ENCODE data around the gene NKX1-1. TPM values are rescaled to one million over a fixed set of nuclear protein-coding genes. Genes with fewer than 3 reads are reported as not detected.

NKX1-1 gene
- total RNA-seq, 1 experiment from 2014 or later, result not detected

DNA sequence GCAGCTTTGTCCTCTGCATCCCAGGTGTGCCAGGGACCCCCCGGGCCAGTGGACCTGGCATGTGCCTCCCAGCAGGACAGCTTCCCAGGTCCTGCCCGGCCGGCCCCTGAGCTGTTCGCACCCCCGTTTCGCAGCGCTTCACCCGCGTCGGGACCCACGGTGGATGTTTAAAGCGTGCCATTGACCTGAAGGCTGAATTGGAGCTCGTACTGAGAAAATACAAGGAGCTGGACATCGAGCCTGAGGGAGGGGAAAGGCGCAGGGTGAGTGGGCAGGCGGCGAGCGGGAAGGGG lies 51.3 kb downstream of the NKX1-1 start:
- no peak overlapping the region for H3K4me2 ChIP-seq
- no peaks in the 10 kb centered on the region for H3K36me3 ChIP-seq (ENCODE audit: low read depth)
- no TSS peak for BruUV-seq (replicated peaks)
- POLR2A ChIA-PET (ENCODE audit: unreplicated experiment), result no interaction called here
- no peaks in the 10 kb centered on the region for H3K79me2 ChIP-seq (ENCODE audit: low read depth)
- no peaks in the 10 kb centered on the region for H3K9me3 ChIP-seq (ENCODE audit: insufficient read depth, low read depth)
- H3K4me3 ChIP-seq, result no peak overlapping the region
- H3K9me2 ChIP-seq (ENCODE audit: insufficient read depth), result no peaks in the 10 kb centered on the region
- no peak for DNase-seq
- no peak overlapping the region for H3K27ac ChIP-seq
- intact Hi-C loops (cut with micrococcal nuclease; ENCODE audit: unreplicated experiment), result loop anchor here (5.0 to 10.0 kb wide), 2 partner anchors 250 to 323 kb away; no protein-coding TSS in a partner anchor
- H3K27me3 ChIP-seq (ENCODE audit: insufficient read depth, low read depth), result no peaks in the 10 kb centered on the region
- no peak for TF ChIP-seq EZH2 (IDR thresholded peaks at IDR 0.05; ENCODE audit: low read depth)
- TF ChIP-seq, protein P1, sequence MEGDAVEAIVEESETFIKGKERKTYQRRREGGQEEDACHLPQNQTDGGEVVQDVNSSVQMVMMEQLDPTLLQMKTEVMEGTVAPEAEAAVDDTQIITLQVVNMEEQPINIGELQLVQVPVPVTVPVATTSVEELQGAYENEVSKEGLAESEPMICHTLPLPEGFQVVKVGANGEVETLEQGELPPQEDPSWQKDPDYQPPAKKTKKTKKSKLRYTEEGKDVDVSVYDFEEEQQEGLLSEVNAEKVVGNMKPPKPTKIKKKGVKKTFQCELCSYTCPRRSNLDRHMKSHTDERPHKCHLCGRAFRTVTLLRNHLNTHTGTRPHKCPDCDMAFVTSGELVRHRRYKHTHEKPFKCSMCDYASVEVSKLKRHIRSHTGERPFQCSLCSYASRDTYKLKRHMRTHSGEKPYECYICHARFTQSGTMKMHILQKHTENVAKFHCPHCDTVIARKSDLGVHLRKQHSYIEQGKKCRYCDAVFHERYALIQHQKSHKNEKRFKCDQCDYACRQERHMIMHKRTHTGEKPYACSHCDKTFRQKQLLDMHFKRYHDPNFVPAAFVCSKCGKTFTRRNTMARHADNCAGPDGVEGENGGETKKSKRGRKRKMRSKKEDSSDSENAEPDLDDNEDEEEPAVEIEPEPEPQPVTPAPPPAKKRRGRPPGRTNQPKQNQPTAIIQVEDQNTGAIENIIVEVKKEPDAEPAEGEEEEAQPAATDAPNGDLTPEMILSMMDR (conservative IDR thresholded peaks at IDR 0.05), result no peak
- CTCF ChIA-PET, result no interaction called here
- peaks cover 8% of the 10 kb centered on the region; the same call in 1 of the 2 replicates for H4K20me1 ChIP-seq (ENCODE audit: insufficient read depth)
- H2AFZ ChIP-seq, result no peak overlapping the region
- no peaks in the 10 kb centered on the region; the same call in 1 of the 2 replicates for H3F3A ChIP-seq (ENCODE audit: insufficient read depth, low read depth)
- H3K4me1 ChIP-seq (replicated peaks; ENCODE audit: insufficient read depth), result no peaks in the 10 kb centered on the region

DNA sequence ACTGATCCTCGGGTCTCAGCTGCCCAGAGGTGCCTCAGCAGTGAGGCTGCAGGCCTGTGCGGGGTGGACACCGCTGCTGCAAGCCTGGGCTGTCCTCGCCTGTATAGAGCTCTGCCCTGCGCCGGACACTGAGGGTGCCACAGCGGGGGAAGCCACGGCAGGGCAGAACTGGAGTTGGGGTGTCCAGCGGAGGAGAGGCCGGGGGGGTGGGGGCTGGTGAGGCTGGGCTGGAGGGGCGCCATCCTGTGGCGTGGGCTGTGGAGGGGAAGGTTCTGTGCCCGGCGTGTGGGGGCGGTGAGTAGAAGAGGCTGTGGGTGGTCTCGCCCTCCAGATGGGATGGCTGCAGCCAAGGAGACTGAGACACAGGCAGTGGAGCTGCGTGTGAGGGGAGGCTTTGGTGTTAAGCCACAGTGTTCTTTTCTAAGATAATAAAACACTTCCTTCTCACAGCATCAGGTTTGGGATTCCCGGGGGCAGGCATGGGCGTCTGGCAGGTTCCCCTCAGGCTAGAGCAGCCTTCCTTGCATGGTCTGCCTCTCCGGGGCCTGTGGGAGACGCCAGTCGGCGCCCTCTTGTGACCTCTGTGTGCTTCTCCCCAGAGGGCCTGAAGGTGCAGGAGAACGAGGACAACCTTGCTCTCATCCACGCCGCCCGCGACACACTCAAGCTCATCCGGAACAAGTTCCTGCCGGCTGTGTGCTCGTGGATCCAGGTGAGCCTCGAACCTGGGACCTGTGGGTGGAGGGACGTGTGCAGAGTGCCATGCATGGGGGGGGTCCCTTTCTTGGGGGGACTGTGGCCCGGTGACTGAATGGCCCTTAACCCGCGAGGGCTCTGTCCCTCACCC lies 51.9 kb downstream of the NKX1-1 start:
- Histone ChIP-seq H3K4me3 (no peak overlapping the region), H2AFZ (no peak overlapping the region), H3K4me2 (no peak overlapping the region), H3K27me3 (ENCODE audit: insufficient read depth, low read depth) (no peaks in the 10 kb centered on the region), H3K4me1 (replicated peaks; ENCODE audit: insufficient read depth) (no peaks in the 10 kb centered on the region), H3K9me3 (ENCODE audit: insufficient read depth, low read depth) (no peaks in the 10 kb centered on the region), H3K27ac (no peak overlapping the region), H4K20me1 (ENCODE audit: insufficient read depth) (peaks cover 8% of the 10 kb centered on the region; the same call in 1 of the 2 replicates), H3F3A (ENCODE audit: insufficient read depth, low read depth) (no peaks in the 10 kb centered on the region; the same call in 1 of the 2 replicates), H3K79me2 (ENCODE audit: low read depth) (no peaks in the 10 kb centered on the region), H3K36me3 (ENCODE audit: low read depth) (no peaks in the 10 kb centered on the region), H3K9me2 (ENCODE audit: insufficient read depth) (no peaks in the 10 kb centered on the region)
- TF ChIP-seq, protein P1 (conservative IDR thresholded peaks at IDR 0.05), result no peak
- no peak for TF ChIP-seq EZH2 (IDR thresholded peaks at IDR 0.05; ENCODE audit: low read depth)
- no peak for DNase-seq
- CTCF ChIA-PET, result no interaction called here
- BruUV-seq (replicated peaks), result no TSS peak
- POLR2A ChIA-PET (ENCODE audit: unreplicated experiment), result no interaction called here
- intact Hi-C loops (cut with micrococcal nuclease; ENCODE audit: unreplicated experiment), result loop anchor here (5.0 to 10.0 kb wide), 2 partner anchors 250 to 322 kb away; no protein-coding TSS in a partner anchor

DNA sequence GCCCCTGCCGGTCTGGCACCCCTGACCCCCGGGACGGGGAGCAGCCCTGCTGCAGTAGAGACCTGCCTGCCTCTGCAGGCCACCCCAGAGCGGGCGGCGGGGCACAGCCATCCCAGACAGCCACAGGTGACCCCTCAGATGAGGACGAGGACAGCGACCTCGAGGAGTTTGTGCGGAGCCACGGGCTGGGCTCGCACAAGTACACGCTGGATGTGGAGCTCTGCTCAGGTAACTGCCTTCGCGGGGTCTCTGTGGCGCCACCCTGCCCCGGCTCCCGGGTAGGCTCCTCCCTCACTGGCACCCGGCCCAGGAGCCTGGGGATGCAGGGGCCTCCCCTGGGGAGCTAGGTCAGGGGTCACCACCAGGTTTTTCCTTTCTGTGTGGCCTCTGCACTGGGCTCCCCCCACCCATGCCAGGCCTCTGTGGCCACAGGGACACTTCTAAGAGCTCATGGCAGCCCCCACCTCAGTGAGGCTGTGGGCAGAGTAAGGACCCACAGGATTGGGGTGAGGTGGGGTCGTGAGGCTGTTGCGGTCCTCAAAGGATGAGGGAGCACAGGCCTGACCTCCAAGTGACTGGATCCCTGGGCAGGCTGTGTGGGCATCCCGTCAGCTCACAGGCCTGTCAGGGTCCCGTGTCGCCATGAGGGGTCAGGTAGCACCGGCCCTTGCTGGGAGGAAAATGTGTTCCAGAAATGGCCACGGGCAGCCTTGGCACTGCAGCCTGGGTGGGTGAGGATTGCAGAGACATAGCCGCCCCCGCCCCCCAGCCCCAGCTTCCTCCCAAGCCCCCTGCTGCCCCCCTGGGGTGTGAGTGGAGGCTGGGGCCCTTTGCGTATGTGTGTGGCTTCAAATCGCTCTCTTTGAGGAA lies 52.8 kb downstream of the NKX1-1 start:
- CTCF ChIA-PET, result no interaction called here
- H3K4me3 ChIP-seq, result no peak overlapping the region
- BruUV-seq (replicated peaks), result no TSS peak

More for the DNA sequence above, 52.8 kb downstream of the NKX1-1 start:
- H3K9me2 ChIP-seq (ENCODE audit: insufficient read depth), result no peaks in the 10 kb centered on the region
- H3K27me3 ChIP-seq (ENCODE audit: insufficient read depth, low read depth), result no peaks in the 10 kb centered on the region
- no peak overlapping the region for H3K4me2 ChIP-seq
- peaks cover 8% of the 10 kb centered on the region; the same call in 1 of the 2 replicates for H4K20me1 ChIP-seq (ENCODE audit: insufficient read depth)
- POLR2A ChIA-PET (ENCODE audit: unreplicated experiment), result no interaction called here
- peaks cover 9% of the 10 kb centered on the region; the same call in 1 of the 2 replicates for H3K79me2 ChIP-seq (ENCODE audit: low read depth)
- no peak overlapping the region for H2AFZ ChIP-seq
- no peak overlapping the region for H3K27ac ChIP-seq
- intact Hi-C loops (cut with micrococcal nuclease; ENCODE audit: unreplicated experiment), result loop anchor here (5.0 to 10.0 kb wide), 2 partner anchors 251 to 321 kb away; no protein-coding TSS in a partner anchor
- no peak for TF ChIP-seq EZH2 (IDR thresholded peaks at IDR 0.05; ENCODE audit: low read depth)
- TF ChIP-seq, protein P1 (conservative IDR thresholded peaks at IDR 0.05), result no peak
- no peak for DNase-seq
- H3K9me3 ChIP-seq (ENCODE audit: insufficient read depth, low read depth), result no peaks in the 10 kb centered on the region
- no peaks in the 10 kb centered on the region for H3K36me3 ChIP-seq (ENCODE audit: low read depth)
- H3K4me1 ChIP-seq (replicated peaks; ENCODE audit: insufficient read depth), result peaks cover 4% of the 10 kb centered on the region
- H3F3A ChIP-seq (ENCODE audit: insufficient read depth, low read depth), result peaks cover 2% of the 10 kb centered on the region; the same call in 1 of the 2 replicates
